Astrocyte (in vitro differentiated cells and primary cell): Measurements from ENCODE around the gene KRT80. TPM values are rescaled to one million over a fixed set of nuclear protein-coding genes. Genes with fewer than 3 reads are reported as not detected.

ENCODE experiments used
- DNase-seq: peaks from one replicate; pipeline ENCODE4 v3.0.0-alpha.2; 2010; ENCODE audit warnings: low read depth
- FAIRE-seq: peaks from 2 replicates; lab custom pipeline; 2011; peaks lifted over from hg19 to GRCh38; lab: Jason Lieb, UNC
- H2AFZ ChIP-seq: 2 replicates; pipeline ENCODE4 v1.6.0; 2012; ENCODE audit warnings: low read depth, low read length, inconsistent platforms
- H3K27ac ChIP-seq: 2 replicates; pipeline ENCODE4 v1.5.1; 2011; ENCODE audit warnings: low read depth, low read length, inconsistent platforms
- H3K27me3 ChIP-seq: 2 replicates; pipeline ENCODE4 v1.6.0; 2011; ENCODE audit warnings: low read length, inconsistent platforms; ENCODE audit not compliant: insufficient read depth
- H3K36me3 ChIP-seq: 2 replicates; pipeline ENCODE4 v1.5.1; 2011; ENCODE audit warnings: low read length, inconsistent platforms; ENCODE audit not compliant: insufficient read depth
- H3K4me1 ChIP-seq: 2 replicates; pipeline ENCODE4 v1.5.1; 2011; ENCODE audit warnings: low read length, inconsistent platforms; ENCODE audit not compliant: insufficient read depth
- H3K4me2 ChIP-seq: 2 replicates; pipeline ENCODE4 v1.6.0; 2012; ENCODE audit warnings: low read length, inconsistent platforms
- H3K4me3 ChIP-seq: 2 replicates; pipeline ENCODE4 v1.5.1; 2011; ENCODE audit warnings: low read depth, mild to moderate bottlenecking, low read length, inconsistent platforms; ENCODE audit not compliant: insufficient read depth
- H3K79me2 ChIP-seq: 2 replicates; pipeline ENCODE4 v1.6.0; 2012; ENCODE audit warnings: mild to moderate bottlenecking, low read length, inconsistent platforms; ENCODE audit not compliant: insufficient read depth
- H3K9ac ChIP-seq: 2 replicates; pipeline ENCODE4 v1.6.0; 2012; ENCODE audit warnings: mild to moderate bottlenecking, low read length, inconsistent platforms
- H3K9me3 ChIP-seq: 2 replicates; pipeline ENCODE4 v1.5.1; 2012; ENCODE audit warnings: low read depth, mild to moderate bottlenecking, low read length, inconsistent platforms; ENCODE audit not compliant: insufficient read depth
- H4K20me1 ChIP-seq: 2 replicates; pipeline ENCODE4 v1.6.0; 2012; ENCODE audit warnings: low read length, inconsistent platforms; ENCODE audit not compliant: insufficient read depth
- H3K27ac Mint-ChIP-seq: one replicate; pipeline ENCODE4 v1.8.0; 2021; ENCODE audit warnings: mild to moderate bottlenecking, mixed read lengths; ENCODE audit not compliant: unreplicated experiment
- H3K27me3 Mint-ChIP-seq: one replicate; pipeline ENCODE4 v1.8.0; 2021; ENCODE audit warnings: low read depth, mixed read lengths; ENCODE audit not compliant: unreplicated experiment
- H3K36me3 Mint-ChIP-seq: one replicate; pipeline ENCODE4 v1.8.0; 2021; ENCODE audit warnings: low read depth, mixed read lengths; ENCODE audit not compliant: unreplicated experiment
- H3K4me1 Mint-ChIP-seq: one replicate; pipeline ENCODE4 v1.8.0; 2021; ENCODE audit warnings: low read depth, mixed read lengths; ENCODE audit not compliant: unreplicated experiment
- H3K4me3 Mint-ChIP-seq: one replicate; pipeline ENCODE4 v1.8.0; 2021; ENCODE audit warnings: mild to moderate bottlenecking, moderate library complexity, mixed read lengths; ENCODE audit not compliant: unreplicated experiment
- H3K9me3 Mint-ChIP-seq: one replicate; pipeline ENCODE4 v1.8.0; 2021; ENCODE audit warnings: mild to moderate bottlenecking, mixed read lengths; ENCODE audit not compliant: unreplicated experiment
- EZH2 ChIP-seq: IDR thresholded peaks from 2 replicates; pipeline ENCODE4 v1.6.1; 2012; ENCODE audit warnings: mild to moderate bottlenecking, low read length, inconsistent platforms; ENCODE audit not compliant: insufficient read depth
- total RNA-seq: library from RNA; stranded (reverse); gene quantifications from 2 replicates; pipeline ENCODE4 v1.2.1, GENCODE V29; 2021
- TF ChIP-seq, protein P1 (sequence below): IDR thresholded peaks from 2 replicates; pipeline ENCODE4 v1.5.1; 2011; ENCODE audit warnings: low read depth, mild to moderate bottlenecking, inconsistent platforms, low read length, moderate library complexity; ENCODE audit not compliant: insufficient read depth

The KRT80 gene
- total RNA-seq, 1 donor from 2014 or later, result 3.6 TPM

DNA sequence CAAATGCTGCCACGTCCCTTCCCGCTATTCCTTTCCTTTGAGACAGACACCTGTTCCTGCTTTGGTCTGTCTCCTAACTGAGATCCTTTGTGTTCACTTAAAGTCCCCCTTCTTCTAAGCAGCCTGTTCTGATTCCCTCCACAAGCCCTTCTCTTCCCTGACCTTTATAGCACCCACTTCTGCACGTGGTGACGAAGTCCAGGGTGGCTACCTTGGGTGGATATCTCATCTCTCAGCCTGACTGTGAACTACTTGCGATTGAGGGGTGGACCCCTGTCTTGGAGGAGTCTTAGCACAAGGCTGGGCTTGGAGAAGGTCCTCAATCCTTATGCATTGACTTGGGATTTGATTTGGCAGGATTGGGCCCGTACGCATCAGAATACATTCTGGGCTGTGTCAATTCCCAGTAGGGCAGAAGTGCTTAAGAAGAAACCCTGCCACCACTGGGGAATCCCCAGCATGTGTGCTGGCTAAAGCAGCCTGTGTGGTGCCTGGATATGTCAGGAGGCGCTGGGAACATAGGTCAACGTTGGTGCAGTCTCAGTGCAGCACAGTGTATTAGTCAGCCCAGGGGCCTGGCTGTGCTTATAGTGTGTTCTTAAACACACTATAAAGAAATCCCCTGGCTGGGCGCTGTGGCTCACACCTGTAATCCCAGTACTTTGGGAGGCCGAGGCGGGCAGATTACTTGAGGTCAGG lies 23.6 kb downstream of the KRT80 start:
- TF ChIP-seq EZH2, result no peak
- TF ChIP-seq, protein P1, sequence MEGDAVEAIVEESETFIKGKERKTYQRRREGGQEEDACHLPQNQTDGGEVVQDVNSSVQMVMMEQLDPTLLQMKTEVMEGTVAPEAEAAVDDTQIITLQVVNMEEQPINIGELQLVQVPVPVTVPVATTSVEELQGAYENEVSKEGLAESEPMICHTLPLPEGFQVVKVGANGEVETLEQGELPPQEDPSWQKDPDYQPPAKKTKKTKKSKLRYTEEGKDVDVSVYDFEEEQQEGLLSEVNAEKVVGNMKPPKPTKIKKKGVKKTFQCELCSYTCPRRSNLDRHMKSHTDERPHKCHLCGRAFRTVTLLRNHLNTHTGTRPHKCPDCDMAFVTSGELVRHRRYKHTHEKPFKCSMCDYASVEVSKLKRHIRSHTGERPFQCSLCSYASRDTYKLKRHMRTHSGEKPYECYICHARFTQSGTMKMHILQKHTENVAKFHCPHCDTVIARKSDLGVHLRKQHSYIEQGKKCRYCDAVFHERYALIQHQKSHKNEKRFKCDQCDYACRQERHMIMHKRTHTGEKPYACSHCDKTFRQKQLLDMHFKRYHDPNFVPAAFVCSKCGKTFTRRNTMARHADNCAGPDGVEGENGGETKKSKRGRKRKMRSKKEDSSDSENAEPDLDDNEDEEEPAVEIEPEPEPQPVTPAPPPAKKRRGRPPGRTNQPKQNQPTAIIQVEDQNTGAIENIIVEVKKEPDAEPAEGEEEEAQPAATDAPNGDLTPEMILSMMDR, result no peak
- no peak overlapping the region for H3K4me2 ChIP-seq
- no peaks in the 10 kb centered on the region for H4K20me1 ChIP-seq
- peaks cover 13% of the 10 kb centered on the region for H3K4me1 ChIP-seq
- no peaks in the 10 kb centered on the region for H3K9me3 ChIP-seq
- no peaks in the 10 kb centered on the region for H3K79me2 ChIP-seq
- Mint-ChIP-seq H3K27ac (no peak overlapping the region), H3K4me3 (no peak overlapping the region), H3K27me3 (peaks cover 13% of the 10 kb centered on the region), H3K9me3 (no peaks in the 10 kb centered on the region), H3K4me1 (peaks cover 20% of the 10 kb centered on the region), H3K36me3 (no peaks in the 10 kb centered on the region)
- H3K9ac ChIP-seq, result no peak overlapping the region
- H2AFZ ChIP-seq, result no peak overlapping the region
- H3K27ac ChIP-seq, result no peak overlapping the region
- FAIRE-seq (no peak), DNase-seq (no peak)
- no peaks in the 10 kb centered on the region for H3K27me3 ChIP-seq
- H3K36me3 ChIP-seq, result no peaks in the 10 kb centered on the region
- no peak overlapping the region for H3K4me3 ChIP-seq

DNA sequence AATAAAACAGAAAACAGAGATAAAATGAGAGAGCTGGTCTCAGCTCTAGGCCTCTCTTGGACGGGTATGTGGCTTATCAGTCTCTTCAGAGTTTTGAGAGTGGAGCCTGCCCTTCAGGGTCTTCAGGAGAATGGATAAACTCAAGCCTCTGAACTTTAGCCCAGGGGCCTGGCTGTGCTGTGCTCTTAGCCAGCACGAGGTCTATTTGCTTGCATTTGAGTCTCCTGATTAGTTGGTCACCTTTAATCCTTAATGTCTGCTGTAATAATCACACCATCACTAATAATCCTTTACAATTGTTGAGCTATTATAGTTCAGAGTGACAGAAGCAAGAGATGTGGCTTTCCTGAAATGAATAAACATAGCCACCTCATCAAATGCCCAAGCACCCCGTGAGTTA lies 24.3 kb downstream of the KRT80 start:
- no peak overlapping the region for H3K4me3 Mint-ChIP-seq
- H3K9me3 Mint-ChIP-seq, result no peaks in the 10 kb centered on the region
- Histone ChIP-seq H3K9me3 (no peaks in the 10 kb centered on the region), H3K4me2 (no peak overlapping the region), H2AFZ (no peak overlapping the region), H3K4me1 (peaks cover 13% of the 10 kb centered on the region), H3K9ac (no peak overlapping the region), H3K4me3 (no peak overlapping the region), H3K36me3 (no peaks in the 10 kb centered on the region), H3K27ac (no peak overlapping the region), H4K20me1 (no peaks in the 10 kb centered on the region), H3K27me3 (no peaks in the 10 kb centered on the region), H3K79me2 (no peaks in the 10 kb centered on the region)
- H3K36me3 Mint-ChIP-seq, result no peaks in the 10 kb centered on the region
- no peak overlapping the region for H3K27ac Mint-ChIP-seq
- TF ChIP-seq, protein P1, result no peak
- no peak for TF ChIP-seq EZH2
- DNase-seq (no peak), FAIRE-seq (no peak)
- peaks cover 13% of the 10 kb centered on the region for H3K27me3 Mint-ChIP-seq
- peaks cover 27% of the 10 kb centered on the region for H3K4me1 Mint-ChIP-seq

DNA sequence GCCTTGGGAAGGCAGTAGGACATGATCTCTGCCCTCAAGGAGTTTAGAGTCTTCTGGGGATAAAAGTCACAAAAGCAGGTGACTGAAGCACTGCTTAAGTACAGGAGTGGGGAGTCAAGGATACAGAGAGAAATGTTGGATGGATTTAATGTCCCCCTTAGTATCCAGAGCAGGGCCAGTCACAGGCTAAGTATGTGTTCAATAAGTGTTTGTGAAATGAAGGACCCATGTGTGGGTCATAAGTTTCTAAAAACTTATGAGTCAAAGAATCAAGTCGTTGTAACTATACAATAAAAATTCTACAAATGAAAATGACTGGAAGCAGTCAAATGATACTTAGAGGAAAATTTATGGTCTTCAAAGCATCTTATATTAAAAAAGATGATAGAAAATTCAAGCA lies 25.1 kb downstream of the KRT80 start:
- no peaks in the 10 kb centered on the region for H4K20me1 ChIP-seq
- peaks cover 13% of the 10 kb centered on the region for H3K4me1 ChIP-seq
- no peaks in the 10 kb centered on the region for H3K27me3 ChIP-seq
- no peaks in the 10 kb centered on the region for H3K9me3 ChIP-seq
- no peak overlapping the region for H3K27ac Mint-ChIP-seq
- no peaks in the 10 kb centered on the region for H3K79me2 ChIP-seq
- DNase-seq, result no peak
- no peak overlapping the region for H3K4me2 ChIP-seq
- TF ChIP-seq, protein P1, result no peak
- no peak for TF ChIP-seq EZH2
- no peak overlapping the region for H3K27ac ChIP-seq
- H3K27me3 Mint-ChIP-seq, result peaks cover 13% of the 10 kb centered on the region
- H3K36me3 ChIP-seq, result no peaks in the 10 kb centered on the region
- H3K4me1 Mint-ChIP-seq, result peaks cover 28% of the 10 kb centered on the region
- no peak overlapping the region for H3K9ac ChIP-seq
- H3K4me3 ChIP-seq, result no peak overlapping the region
- H2AFZ ChIP-seq, result no peak overlapping the region
- no peaks in the 10 kb centered on the region for H3K36me3 Mint-ChIP-seq
- no peaks in the 10 kb centered on the region for H3K9me3 Mint-ChIP-seq
- no peak for FAIRE-seq
- no peak overlapping the region for H3K4me3 Mint-ChIP-seq
